HL-60 (cell line): ENCODE results near the gene IL22RA1.

ENCODE experiments used
- DNase-seq, 2 experiments: peaks; one replicate each; pipeline ENCODE4 v3.0.0-alpha.2; 2010 to 2020; ENCODE audit warnings: low read depth in 1 of 2, low spot score in 1 of 2
- H3K27ac ChIP-seq: fragments of 250-450 bp; sonication (Bioruptor Pico); replicated peaks from 2 replicates; pipeline ENCODE4 v1.5.1; 2020; ENCODE audit warnings: mild to moderate bottlenecking, moderate library complexity
- H3K27me3 ChIP-seq: fragments of 250-450 bp; sonication (Bioruptor Pico); 2 replicates; pipeline ENCODE4 v1.5.1; 2021; ENCODE audit warnings: mild to moderate bottlenecking, moderate library complexity; ENCODE audit not compliant: insufficient read depth, poor library complexity, severe bottlenecking
- H3K4me3 ChIP-seq: replicated peaks from 2 replicates; pipeline ENCODE4 v1.5.1; 2011; ENCODE audit warnings: mild to moderate bottlenecking, control low read depth, low read length; ENCODE audit not compliant: insufficient read depth
- CTCF ChIP-seq: IDR thresholded peaks from one replicate; pipeline ENCODE4 v1.5.1; 2011; ENCODE audit warnings: low read length, control low read depth, inconsistent platforms; ENCODE audit not compliant: insufficient read depth
- GABPA ChIP-seq: IDR thresholded peaks from 2 replicates; pipeline ENCODE4 v1.6.1; 2012; ENCODE audit warnings: low read depth
- POLR2AphosphoS5 ChIP-seq: IDR thresholded peaks from 2 replicates; pipeline ENCODE4 v1.6.1; 2012; ENCODE audit warnings: low read depth
- REST ChIP-seq: IDR thresholded peaks from 2 replicates; pipeline ENCODE4 v1.6.1; 2012; ENCODE audit warnings: low read depth; ENCODE audit not compliant: insufficient replicate concordance
- SPI1 ChIP-seq: IDR thresholded peaks from 2 replicates; pipeline ENCODE4 v1.6.1; 2012; ENCODE audit warnings: low read depth, mild to moderate bottlenecking, borderline replicate concordance

Gene IL22RA1

GRCh38 chr1:24095140-24095859, 47.6 kb downstream of the IL22RA1 start:
- H3K27ac ChIP-seq, result no peak overlapping the region
- DNase-seq, result no peak
- no peaks in the 10 kb centered on the region for H3K27me3 ChIP-seq
- no peak overlapping the region for H3K4me3 ChIP-seq
- no peak for TF ChIP-seq CTCF
- TF ChIP-seq REST, result no peak
- no peak for TF ChIP-seq GABPA
- no peak for TF ChIP-seq SPI1

- no peak for DNase-seq
- TF ChIP-seq GABPA (no peak), SPI1 (no peak), REST (no peak), CTCF (no peak), POLR2AphosphoS5 (no peak)
- H3K4me3 ChIP-seq, result no peak overlapping the region
- H3K27me3 ChIP-seq, result no peaks in the 10 kb centered on the region
- H3K27ac ChIP-seq, result no peak overlapping the region
These were observed 48.4 kb downstream of the IL22RA1 start for GRCh38 chr1:24094554-24094953.

- no peak for TF ChIP-seq REST
- no peak for TF ChIP-seq SPI1
- no peak for TF ChIP-seq GABPA
- no peak for TF ChIP-seq CTCF
- TF ChIP-seq POLR2AphosphoS5, result no peak
- H3K27me3 ChIP-seq, result no peaks in the 10 kb centered on the region
- H3K4me3 ChIP-seq, result no peak overlapping the region
These were observed 49.2 kb downstream of the IL22RA1 start for GRCh38 chr1:24093732-24094131.

More at GRCh38 chr1:24093732-24094131, 49.2 kb downstream of the IL22RA1 start:
- DNase-seq, result no peak
- H3K27ac ChIP-seq, result no peak overlapping the region
